ENCODE measurements around the gene DCAF15. TPM values are rescaled to one million over a fixed set of nuclear protein-coding genes. Genes with fewer than 3 reads are reported as not detected.

DCAF15 gene
- 1 to 10 TPM; 2.4 to 9.4 (median 4.2) TPM for polyA plus RNA-seq

- Mint-ChIP-seq H3K27me3 (ENCODE audit: low read depth in 3 of 3) (peaks cover 6 to 9% (median 8%) of the 10 kb centered on the region in 3 donors), H3K27ac (peak within 1 kb of the TSS; percentile 84 to 94 (median 90)), H3K4me1 (peaks cover 24 to 26% of the 10 kb centered on the region in 2 donors), H3K36me3 (peaks cover 0 to 8% (median 6%) of the 10 kb centered on the region in 3 donors), H3K9me3 (no peaks in the 10 kb centered on the region), H3K4me3 (peak within 1 kb of the TSS; percentile 88 to 94 (median 91))
- peak; percentile 99 to 100 (median 99) for DNase-seq
Measured at GRCh38 chr19:13952154-13952930, at the start of gene DCAF15. Gene DCAF15 (plus strand): TSS chr19:13952509. CDS start chr19:13952513, 4 bp downstream.

GRCh38 chr19:13902993-13903555, 49.2 kb upstream of the DCAF15 start:
- H3K9me3 Mint-ChIP-seq = no peaks in the 10 kb centered on the region
- H3K4me1 Mint-ChIP-seq = peaks cover 16 to 19% of the 10 kb centered on the region in 2 donors
- H3K36me3 Mint-ChIP-seq = no peaks in the 10 kb centered on the region
- peak in 1 of 3 donors; percentile 41 for DNase-seq
- H3K27ac Mint-ChIP-seq = peak overlapping the region in 2 of 6 donors; percentile 5 to 35
- H3K27me3 Mint-ChIP-seq (ENCODE audit: low read depth in 3 of 3) = peaks cover 0 to 9% (median 2%) of the 10 kb centered on the region in 3 donors
- H3K4me3 Mint-ChIP-seq = peak overlapping the region in 2 of 5 donors; percentile 13 to 19

- DNase-seq = peak; percentile 89 to 90 (median 90)
Measured at GRCh38 chr19:13905634-13906520, 46.4 kb upstream of the DCAF15 start, which contains the start of the genes BRME1 and CC2D1A. Gene BRME1 (minus strand): TSS chr19:13906117. CDS start chr19:13904892, 1,225 bp downstream. Gene CC2D1A (plus strand): TSS chr19:13906201. CDS start chr19:13906442, 241 bp downstream.

GRCh38 chr19:13906521-13906904, 45.8 kb upstream of the DCAF15 start:
- H3K27ac Mint-ChIP-seq = peak overlapping the region in 5 of 6 donors; percentile 61 to 93 (median 65)
- no peak for DNase-seq
- H3K9me3 Mint-ChIP-seq = no peaks in the 10 kb centered on the region
- H3K4me1 Mint-ChIP-seq = peaks cover 16 to 19% of the 10 kb centered on the region in 2 donors
- peaks cover 0 to 10% (median 0%) of the 10 kb centered on the region in 3 donors for H3K36me3 Mint-ChIP-seq
- peak overlapping the region; percentile 79 to 87 (median 83) for H3K4me3 Mint-ChIP-seq
- H3K27me3 Mint-ChIP-seq (ENCODE audit: low read depth in 3 of 3) = peaks cover 0 to 9% (median 2%) of the 10 kb centered on the region in 3 donors

More at GRCh38 chr19:13905634-13906520, 46.4 kb upstream of the DCAF15 start, which contains the start of the genes BRME1 and CC2D1A:
- peaks cover 0 to 9% (median 2%) of the 10 kb centered on the region in 3 donors for H3K27me3 Mint-ChIP-seq (ENCODE audit: low read depth in 3 of 3)
- peaks cover 0 to 6% (median 0%) of the 10 kb centered on the region in 3 donors for H3K36me3 Mint-ChIP-seq
- peak within 1 kb of the TSS; percentile 90 to 97 (median 91) for H3K27ac Mint-ChIP-seq
- H3K4me3 Mint-ChIP-seq = peak within 1 kb of the TSS; percentile 87 to 89 (median 87)
- no peaks in the 10 kb centered on the region for H3K9me3 Mint-ChIP-seq
- peaks cover 16 to 19% of the 10 kb centered on the region in 2 donors for H3K4me1 Mint-ChIP-seq

- Mint-ChIP-seq H3K27me3 (ENCODE audit: low read depth in 3 of 3) (peaks cover 0 to 9% (median 2%) of the 10 kb centered on the region in 3 donors), H3K4me3 (peak overlapping the region; percentile 79 to 87 (median 83)), H3K9me3 (no peaks in the 10 kb centered on the region), H3K4me1 (peaks cover 16 to 19% of the 10 kb centered on the region in 2 donors), H3K27ac (peak overlapping the region in 5 of 6 donors; percentile 61 to 93 (median 65)), H3K36me3 (peaks cover 0 to 10% (median 0%) of the 10 kb centered on the region in 3 donors)
- no peak for DNase-seq
Measured at GRCh38 chr19:13906910-13907309, 45.4 kb upstream of the DCAF15 start.

- Mint-ChIP-seq H3K27ac (no peak overlapping the region), H3K36me3 (peaks cover 0 to 19% (median 0%) of the 10 kb centered on the region in 3 donors), H3K27me3 (ENCODE audit: low read depth in 3 of 3) (peaks cover 0 to 9% (median 2%) of the 10 kb centered on the region in 3 donors), H3K9me3 (no peaks in the 10 kb centered on the region), H3K4me1 (peaks cover 16 to 19% of the 10 kb centered on the region in 2 donors), H3K4me3 (peak overlapping the region in 1 of 5 donors; percentile 27)
- no peak for DNase-seq
Measured at GRCh38 chr19:13908674-13909073, 43.6 kb upstream of the DCAF15 start.

- H3K4me3 Mint-ChIP-seq = no peak overlapping the region
- H3K27me3 Mint-ChIP-seq (ENCODE audit: low read depth in 3 of 3) = peaks cover 0 to 8% (median 2%) of the 10 kb centered on the region in 3 donors
- no peaks in the 10 kb centered on the region for H3K9me3 Mint-ChIP-seq
- peaks cover 16 to 19% of the 10 kb centered on the region in 2 donors for H3K4me1 Mint-ChIP-seq
- no peak for DNase-seq
- H3K36me3 Mint-ChIP-seq = peaks cover 0 to 19% (median 0%) of the 10 kb centered on the region in 3 donors
- H3K27ac Mint-ChIP-seq = no peak overlapping the region
Measured at GRCh38 chr19:13909430-13909829, 42.9 kb upstream of the DCAF15 start.

- peaks cover 0 to 27% (median 7%) of the 10 kb centered on the region in 3 donors for H3K36me3 Mint-ChIP-seq
- no peak overlapping the region for H3K27ac Mint-ChIP-seq
- H3K9me3 Mint-ChIP-seq = no peaks in the 10 kb centered on the region
- peaks cover 0 to 3% (median 0%) of the 10 kb centered on the region in 3 donors for H3K27me3 Mint-ChIP-seq (ENCODE audit: low read depth in 3 of 3)
- no peak overlapping the region for H3K4me3 Mint-ChIP-seq
- no peaks in the 10 kb centered on the region for H3K4me1 Mint-ChIP-seq
- DNase-seq = no peak
Measured at GRCh38 chr19:13913352-13913751, 39.0 kb upstream of the DCAF15 start.

- DNase-seq = no peak
- Mint-ChIP-seq H3K4me3 (no peak overlapping the region), H3K36me3 (peaks cover 0 to 25% (median 7%) of the 10 kb centered on the region in 3 donors), H3K27me3 (ENCODE audit: low read depth in 3 of 3) (peaks cover 0 to 3% (median 0%) of the 10 kb centered on the region in 3 donors), H3K9me3 (no peaks in the 10 kb centered on the region), H3K4me1 (no peaks in the 10 kb centered on the region), H3K27ac (no peak overlapping the region)
Measured at GRCh38 chr19:13914777-13915176, 37.5 kb upstream of the DCAF15 start.

GRCh38 chr19:13917888-13918406, 34.4 kb upstream of the DCAF15 start:
- H3K27me3 Mint-ChIP-seq (ENCODE audit: low read depth in 3 of 3) = peaks cover 0 to 3% (median 0%) of the 10 kb centered on the region in 3 donors
- H3K36me3 Mint-ChIP-seq = peaks cover 16 to 34% (median 17%) of the 10 kb centered on the region in 3 donors
- no peak overlapping the region for H3K27ac Mint-ChIP-seq
- no peak for DNase-seq
- H3K9me3 Mint-ChIP-seq = no peaks in the 10 kb centered on the region
- H3K4me1 Mint-ChIP-seq = peaks cover 0 to 4% of the 10 kb centered on the region in 2 donors
- no peak overlapping the region for H3K4me3 Mint-ChIP-seq

- H3K9me3 Mint-ChIP-seq = no peaks in the 10 kb centered on the region
- H3K27ac Mint-ChIP-seq = no peak overlapping the region
- peaks cover 0 to 4% of the 10 kb centered on the region in 2 donors for H3K4me1 Mint-ChIP-seq
- H3K27me3 Mint-ChIP-seq (ENCODE audit: low read depth in 3 of 3) = peaks cover 0 to 3% (median 0%) of the 10 kb centered on the region in 3 donors
- H3K36me3 Mint-ChIP-seq = peaks cover 16 to 29% (median 17%) of the 10 kb centered on the region in 3 donors
- no peak overlapping the region for H3K4me3 Mint-ChIP-seq
- no peak for DNase-seq
Measured at GRCh38 chr19:13918726-13919411, 33.4 kb upstream of the DCAF15 start.

- DNase-seq = no peak
- Mint-ChIP-seq H3K4me3 (no peak overlapping the region), H3K9me3 (no peaks in the 10 kb centered on the region), H3K4me1 (peaks cover 0 to 4% of the 10 kb centered on the region in 2 donors), H3K36me3 (peaks cover 14 to 31% (median 21%) of the 10 kb centered on the region in 3 donors), H3K27me3 (ENCODE audit: low read depth in 3 of 3) (peaks cover 0 to 5% (median 0%) of the 10 kb centered on the region in 3 donors), H3K27ac (peak overlapping the region in 2 of 6 donors; percentile 57 to 77)
Measured at GRCh38 chr19:13920524-13920923, 31.8 kb upstream of the DCAF15 start.

All from immature natural killer cell (primary cell).